HG02571 (cell line): ENCODE results near the gene OLIG1.

ENCODE experiments used
- ATAC-seq: cut with Tn5 transposase; IDR thresholded peaks from one replicate; pipeline ENCODE4 v1.9.1; 2021; ENCODE audit warnings: mild to moderate bottlenecking, moderate library complexity; ENCODE audit not compliant: unreplicated experiment

The OLIG1 gene, protein sequence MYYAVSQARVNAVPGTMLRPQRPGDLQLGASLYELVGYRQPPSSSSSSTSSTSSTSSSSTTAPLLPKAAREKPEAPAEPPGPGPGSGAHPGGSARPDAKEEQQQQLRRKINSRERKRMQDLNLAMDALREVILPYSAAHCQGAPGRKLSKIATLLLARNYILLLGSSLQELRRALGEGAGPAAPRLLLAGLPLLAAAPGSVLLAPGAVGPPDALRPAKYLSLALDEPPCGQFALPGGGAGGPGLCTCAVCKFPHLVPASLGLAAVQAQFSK

DNA sequence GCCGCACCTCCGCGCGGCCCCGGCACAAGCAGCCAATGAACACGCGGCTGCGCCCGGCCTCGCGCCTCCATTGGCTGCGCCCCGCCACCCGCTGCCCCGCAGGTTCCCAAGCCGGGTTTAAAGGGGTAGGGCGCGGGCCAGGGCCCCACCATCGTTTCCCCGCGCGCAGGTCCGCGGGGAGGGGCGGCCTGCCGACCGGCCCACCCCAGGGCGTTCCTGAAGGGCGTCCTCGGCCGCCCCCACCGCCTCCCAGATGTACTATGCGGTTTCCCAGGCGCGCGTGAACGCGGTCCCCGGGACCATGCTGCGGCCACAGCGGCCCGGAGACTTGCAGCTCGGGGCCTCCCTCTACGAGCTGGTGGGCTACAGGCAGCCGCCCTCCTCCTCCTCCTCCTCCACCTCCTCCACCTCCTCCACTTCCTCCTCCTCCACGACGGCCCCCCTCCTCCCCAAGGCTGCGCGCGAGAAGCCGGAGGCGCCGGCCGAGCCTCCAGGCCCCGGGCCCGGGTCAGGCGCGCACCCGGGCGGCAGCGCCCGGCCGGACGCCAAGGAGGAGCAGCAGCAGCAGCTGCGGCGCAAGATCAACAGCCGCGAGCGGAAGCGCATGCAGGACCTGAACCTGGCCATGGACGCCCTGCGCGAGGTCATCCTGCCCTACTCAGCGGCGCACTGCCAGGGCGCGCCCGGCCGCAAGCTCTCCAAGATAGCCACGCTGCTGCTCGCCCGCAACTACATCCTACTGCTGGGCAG lies at the start of gene OLIG1:
Gene OLIG1, plus strand, starts transcription at position 148 of the 750 bp plus-strand sequence. Its CDS starts 106 bp downstream, at position 254.
- no peak for ATAC-seq

DNA sequence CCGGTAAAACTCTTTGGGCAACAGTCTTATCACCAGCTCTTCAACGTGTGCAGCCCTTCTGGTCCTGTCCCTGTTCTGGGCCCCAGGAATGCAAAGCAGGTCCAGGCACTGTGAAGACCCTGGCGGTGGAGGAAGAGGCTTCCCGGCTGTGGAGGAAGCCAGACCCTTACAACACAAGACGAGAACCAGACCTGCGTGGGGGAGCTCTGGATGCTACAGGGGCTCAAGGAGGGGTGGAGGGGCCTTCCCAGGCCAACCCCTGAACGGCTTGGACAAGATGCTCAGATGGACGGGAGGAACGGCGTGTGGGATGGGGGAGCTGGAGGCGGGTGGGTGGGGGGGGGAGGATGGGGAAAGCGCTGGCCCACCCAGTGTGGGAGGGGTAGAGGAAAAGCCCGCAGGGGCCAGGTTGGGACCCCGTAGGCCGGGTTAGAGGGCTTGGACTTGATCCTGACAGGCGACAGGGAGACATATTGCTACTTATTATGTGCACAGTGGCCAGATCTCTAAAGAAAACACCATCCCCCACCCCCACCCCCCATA lies 49.3 kb upstream of the OLIG1 start:
- no peak for ATAC-seq

DNA sequence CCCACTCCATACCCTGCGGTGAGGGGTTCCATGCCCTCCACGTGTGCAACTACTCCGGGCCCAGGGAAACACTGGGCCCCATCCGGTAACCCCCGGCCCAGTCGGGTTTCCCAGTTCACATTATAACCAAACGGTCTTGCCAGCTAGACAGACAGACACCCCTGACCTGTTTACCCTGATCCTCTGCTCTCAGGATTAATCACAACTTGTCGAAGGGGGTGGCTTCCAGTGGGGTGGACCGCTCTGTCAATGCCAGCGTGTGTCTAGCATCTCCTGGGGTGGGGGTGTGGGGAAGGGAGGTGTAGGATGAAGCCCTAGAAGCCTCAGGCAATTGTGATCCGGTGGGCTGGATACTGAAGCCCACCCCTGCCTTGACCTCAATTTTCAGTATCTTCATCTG lies 48.8 kb upstream of the OLIG1 start:
- no peak for ATAC-seq

DNA sequence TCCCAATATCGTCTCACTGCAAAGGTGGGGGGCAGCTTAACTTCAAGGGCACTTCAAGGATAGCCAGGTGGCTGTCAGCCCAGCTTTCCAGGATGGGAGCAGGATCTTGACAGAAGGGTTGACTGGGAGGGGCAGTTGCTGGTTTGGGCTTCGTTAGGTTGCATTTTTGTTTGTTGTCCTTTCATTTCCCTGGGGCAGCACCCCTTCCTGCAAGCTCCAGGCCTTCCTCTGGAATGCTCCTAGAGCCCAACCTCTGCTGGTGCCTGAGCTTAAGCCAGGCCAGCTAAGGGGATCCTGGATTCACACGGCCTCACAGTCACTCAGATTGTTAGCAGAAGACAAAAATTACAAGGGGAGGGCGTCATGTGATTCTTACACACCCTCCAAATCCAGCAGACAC lies 48.3 kb upstream of the OLIG1 start:
- no peak for ATAC-seq

DNA sequence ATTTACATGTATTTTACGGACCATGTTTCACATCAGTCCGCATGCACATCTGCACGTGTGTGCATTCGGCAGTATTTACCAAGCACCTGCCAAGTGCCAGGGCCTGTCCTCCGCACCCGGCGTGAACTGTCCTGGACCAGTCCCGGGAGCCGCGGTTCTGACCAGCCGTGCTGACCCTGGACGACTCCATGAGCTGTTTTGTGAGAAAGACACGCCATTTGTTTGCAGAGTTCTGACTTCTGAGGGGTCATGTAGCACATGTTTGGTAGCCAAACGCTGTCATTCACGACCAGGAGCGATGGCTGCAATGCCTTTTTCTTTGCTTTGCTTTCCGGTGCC lies 47.5 kb upstream of the OLIG1 start:
- no peak for ATAC-seq

DNA sequence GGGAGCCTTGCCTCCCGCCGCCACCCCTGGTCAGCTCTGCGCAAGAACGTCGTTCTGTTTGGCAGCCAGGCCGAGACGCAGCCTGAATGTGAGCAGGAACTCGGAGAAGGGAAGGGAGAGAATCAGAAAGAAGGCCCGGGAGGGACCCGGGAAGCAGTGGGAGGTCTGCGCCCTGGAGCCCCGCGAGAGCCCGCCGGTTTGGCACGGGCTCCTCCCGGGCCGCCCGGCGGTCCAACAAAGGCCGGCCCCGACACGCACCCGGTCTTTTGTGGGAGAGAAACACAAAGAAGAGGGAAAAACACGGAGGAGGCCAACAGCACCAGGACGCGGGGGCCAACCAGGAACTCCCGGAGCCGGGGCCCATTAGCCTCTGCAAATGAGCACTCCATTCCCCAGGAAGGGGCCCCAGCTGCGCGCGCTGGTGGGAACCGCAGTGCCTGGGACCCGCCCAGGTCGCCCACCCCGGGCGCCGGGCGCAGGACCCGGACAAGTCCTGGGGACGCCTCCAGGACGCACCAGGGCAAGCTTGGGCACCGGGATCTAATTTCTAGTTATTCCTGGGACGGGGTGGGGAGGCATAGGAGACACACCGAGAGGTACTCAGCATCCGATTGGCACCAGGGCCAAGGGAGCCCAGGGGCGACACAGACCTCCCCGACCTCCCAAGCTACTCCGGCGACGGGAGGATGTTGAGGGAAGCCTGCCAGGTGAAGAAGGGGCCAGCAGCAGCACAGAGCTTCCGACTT lies 46.9 kb upstream of the OLIG1 start:
- no peak for ATAC-seq

DNA sequence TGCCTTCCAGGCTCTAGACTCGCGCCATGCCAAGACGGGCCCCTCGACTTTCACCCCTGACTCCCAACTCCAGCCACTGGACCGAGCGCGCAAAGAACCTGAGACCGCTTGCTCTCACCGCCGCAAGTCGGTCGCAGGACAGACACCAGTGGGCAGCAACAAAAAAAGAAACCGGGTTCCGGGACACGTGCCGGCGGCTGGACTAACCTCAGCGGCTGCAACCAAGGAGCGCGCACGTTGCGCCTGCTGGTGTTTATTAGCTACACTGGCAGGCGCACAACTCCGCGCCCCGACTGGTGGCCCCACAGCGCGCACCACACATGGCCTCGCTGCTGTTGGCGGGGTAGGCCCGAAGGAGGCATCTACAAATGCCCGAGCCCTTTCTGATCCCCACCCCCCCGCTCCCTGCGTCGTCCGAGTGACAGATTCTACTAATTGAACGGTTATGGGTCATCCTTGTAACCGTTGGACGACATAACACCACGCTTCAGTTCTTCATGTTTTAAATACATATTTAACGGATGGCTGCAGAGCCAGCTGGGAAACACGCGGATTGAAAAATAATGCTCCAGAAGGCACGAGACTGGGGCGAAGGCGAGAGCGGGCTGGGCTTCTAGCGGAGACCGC lies 46.3 kb upstream of the OLIG1 start:
- ATAC-seq: no peak

DNA sequence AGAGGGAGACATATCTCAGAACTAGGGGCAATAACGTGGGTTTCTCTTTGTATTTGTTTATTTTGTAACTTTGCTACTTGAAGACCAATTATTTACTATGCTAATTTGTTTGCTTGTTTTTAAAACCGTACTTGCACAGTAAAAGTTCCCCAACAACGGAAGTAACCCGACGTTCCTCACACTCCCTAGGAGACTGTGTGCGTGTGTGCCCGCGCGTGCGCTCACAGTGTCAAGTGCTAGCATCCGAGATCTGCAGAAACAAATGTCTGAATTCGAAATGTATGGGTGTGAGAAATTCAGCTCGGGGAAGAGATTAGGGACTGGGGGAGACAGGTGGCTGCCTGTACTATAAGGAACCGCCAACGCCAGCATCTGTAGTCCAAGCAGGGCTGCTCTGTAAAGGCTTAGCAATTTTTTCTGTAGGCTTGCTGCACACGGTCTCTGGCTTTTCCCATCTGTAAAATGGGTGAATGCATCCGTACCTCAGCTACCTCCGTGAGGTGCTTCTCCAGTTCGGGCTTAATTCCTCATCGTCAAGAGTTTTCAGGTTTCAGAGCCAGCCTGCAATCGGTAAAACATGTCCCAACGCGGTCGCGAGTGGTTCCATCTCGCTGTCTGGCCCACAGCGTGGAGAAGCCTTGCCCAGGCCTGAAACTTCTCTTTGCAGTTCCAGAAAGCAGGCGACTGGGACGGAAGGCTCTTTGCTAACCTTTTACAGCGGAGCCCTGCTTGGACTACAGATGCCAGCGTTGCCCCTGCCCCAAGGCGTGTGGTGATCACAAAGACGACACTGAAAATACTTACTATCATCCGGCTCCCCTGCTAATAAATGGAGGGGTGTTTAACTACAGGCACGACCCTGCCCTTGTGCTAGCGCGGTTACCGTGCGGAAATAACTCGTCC lies 45.5 kb upstream of the OLIG1 start:
- ATAC-seq: no peak

DNA sequence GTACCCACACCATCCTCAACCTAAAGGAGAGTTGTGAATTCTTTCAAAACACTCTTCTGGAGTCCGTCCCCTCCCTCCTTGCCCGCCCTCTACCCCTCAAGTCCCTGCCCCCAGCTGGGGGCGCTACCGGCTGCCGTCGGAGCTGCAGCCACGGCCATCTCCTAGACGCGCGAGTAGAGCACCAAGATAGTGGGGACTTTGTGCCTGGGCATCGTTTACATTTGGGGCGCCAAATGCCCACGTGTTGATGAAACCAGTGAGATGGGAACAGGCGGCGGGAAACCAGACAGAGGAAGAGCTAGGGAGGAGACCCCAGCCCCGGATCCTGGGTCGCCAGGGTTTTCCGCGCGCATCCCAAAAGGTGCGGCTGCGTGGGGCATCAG lies 44.8 kb upstream of the OLIG1 start:
- ATAC-seq: no peak

DNA sequence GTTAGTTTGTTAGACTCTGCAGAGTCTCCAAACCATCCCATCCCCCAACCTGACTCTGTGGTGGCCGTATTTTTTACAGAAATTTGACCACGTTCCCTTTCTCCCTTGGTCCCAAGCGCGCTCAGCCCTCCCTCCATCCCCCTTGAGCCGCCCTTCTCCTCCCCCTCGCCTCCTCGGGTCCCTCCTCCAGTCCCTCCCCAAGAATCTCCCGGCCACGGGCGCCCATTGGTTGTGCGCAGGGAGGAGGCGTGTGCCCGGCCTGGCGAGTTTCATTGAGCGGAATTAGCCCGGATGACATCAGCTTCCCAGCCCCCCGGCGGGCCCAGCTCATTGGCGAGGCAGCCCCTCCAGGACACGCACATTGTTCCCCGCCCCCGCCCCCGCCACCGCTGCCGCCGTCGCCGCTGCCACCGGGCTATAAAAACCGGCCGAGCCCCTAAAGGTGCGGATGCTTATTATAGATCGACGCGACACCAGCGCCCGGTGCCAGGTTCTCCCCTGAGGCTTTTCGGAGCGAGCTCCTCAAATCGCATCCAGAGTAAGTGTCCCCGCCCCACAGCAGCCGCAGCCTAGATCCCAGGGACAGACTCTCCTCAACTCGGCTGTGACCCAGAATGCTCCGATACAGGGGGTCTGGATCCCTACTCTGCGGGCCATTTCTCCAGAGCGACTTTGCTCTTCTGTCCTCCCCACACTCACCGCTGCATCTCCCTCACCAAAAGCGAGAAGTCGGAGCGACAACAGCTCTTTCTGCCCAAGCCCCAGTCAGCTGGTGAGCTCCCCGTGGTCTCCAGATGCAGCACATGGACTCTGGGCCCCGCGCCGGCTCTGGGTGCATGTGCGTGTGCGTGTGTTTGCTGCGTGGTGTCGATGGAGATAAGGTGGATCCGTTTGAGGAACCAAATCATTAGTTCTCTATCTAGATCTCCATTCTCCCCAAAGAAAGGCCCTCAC lies 44.2 kb upstream of the OLIG1 start, which contains the start of gene OLIG2:
Gene OLIG2, plus strand, starts transcription at position 447 of the 954 bp plus-strand sequence. CDS start 928 bp downstream, outside the sequence.
- no peak for ATAC-seq

DNA sequence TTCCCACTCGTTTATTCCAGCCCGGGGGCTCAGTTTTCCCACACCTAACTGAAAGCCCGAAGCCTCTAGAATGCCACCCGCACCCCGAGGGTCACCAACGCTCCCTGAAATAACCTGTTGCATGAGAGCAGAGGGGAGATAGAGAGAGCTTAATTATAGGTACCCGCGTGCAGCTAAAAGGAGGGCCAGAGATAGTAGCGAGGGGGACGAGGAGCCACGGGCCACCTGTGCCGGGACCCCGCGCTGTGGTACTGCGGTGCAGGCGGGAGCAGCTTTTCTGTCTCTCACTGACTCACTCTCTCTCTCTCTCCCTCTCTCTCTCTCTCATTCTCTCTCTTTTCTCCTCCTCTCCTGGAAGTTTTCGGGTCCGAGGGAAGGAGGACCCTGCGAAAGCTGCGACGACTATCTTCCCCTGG lies 43.5 kb upstream of the OLIG1 start:
- ATAC-seq: no peak

DNA sequence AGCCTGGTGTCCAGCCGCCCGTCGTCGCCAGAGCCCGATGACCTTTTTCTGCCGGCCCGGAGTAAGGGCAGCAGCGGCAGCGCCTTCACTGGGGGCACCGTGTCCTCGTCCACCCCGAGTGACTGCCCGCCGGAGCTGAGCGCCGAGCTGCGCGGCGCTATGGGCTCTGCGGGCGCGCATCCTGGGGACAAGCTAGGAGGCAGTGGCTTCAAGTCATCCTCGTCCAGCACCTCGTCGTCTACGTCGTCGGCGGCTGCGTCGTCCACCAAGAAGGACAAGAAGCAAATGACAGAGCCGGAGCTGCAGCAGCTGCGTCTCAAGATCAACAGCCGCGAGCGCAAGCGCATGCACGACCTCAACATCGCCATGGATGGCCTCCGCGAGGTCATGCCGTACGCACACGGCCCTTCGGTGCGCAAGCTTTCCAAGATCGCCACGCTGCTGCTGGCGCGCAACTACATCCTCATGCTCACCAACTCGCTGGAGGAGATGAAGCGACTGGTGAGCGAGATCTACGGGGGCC lies 43.0 kb upstream of the OLIG1 start:
- no peak for ATAC-seq

DNA sequence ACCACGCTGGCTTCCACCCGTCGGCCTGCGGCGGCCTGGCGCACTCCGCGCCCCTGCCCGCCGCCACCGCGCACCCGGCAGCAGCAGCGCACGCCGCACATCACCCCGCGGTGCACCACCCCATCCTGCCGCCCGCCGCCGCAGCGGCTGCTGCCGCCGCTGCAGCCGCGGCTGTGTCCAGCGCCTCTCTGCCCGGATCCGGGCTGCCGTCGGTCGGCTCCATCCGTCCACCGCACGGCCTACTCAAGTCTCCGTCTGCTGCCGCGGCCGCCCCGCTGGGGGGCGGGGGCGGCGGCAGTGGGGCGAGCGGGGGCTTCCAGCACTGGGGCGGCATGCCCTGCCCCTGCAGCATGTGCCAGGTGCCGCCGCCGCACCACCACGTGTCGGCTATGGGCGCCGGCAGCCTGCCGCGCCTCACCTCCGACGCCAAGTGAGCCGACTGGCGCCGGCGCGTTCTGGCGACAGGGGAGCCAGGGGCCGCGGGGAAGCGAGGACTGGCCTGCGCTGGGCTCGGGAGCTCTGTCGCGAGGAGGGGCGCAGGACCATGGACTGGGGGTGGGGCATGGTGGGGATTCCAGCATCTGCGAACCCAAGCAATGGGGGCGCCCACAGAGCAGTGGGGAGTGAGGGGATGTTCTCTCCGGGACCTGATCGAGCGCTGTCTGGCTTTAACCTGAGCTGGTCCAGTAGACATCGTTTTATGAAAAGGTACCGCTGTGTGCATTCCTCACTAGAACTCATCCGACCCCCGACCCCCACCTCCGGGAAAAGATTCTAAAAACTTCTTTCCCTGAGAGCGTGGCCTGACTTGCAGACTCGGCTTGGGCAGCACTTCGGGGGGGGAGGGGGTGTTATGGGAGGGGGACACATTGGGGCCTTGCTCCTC lies 42.3 kb upstream of the OLIG1 start:
- no peak for ATAC-seq

DNA sequence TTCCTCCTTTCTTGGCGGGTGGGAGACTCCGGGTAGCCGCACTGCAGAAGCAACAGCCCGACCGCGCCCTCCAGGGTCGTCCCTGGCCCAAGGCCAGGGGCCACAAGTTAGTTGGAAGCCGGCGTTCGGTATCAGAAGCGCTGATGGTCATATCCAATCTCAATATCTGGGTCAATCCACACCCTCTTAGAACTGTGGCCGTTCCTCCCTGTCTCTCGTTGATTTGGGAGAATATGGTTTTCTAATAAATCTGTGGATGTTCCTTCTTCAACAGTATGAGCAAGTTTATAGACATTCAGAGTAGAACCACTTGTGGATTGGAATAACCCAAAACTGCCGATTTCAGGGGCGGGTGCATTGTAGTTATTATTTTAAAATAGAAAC lies 41.7 kb upstream of the OLIG1 start:
- no peak for ATAC-seq

DNA sequence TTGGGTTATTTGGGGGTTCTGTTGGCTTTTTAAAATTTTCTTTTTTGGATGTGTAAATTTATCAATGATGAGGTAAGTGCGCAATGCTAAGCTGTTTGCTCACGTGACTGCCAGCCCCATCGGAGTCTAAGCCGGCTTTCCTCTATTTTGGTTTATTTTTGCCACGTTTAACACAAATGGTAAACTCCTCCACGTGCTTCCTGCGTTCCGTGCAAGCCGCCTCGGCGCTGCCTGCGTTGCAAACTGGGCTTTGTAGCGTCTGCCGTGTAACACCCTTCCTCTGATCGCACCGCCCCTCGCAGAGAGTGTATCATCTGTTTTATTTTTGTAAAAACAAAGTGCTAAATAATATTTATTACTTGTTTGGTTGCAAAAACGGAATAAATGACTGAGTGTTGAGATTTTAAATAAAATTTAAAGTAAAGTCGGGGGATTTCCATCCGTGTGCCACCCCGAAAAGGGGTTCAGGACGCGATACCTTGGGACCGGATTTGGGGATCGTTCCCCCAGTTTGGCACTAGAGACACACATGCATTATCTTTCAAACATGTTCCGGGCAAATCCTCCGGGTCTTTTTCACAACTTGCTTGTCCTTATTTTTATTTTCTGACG lies 41.1 kb upstream of the OLIG1 start:
- no peak for ATAC-seq

DNA sequence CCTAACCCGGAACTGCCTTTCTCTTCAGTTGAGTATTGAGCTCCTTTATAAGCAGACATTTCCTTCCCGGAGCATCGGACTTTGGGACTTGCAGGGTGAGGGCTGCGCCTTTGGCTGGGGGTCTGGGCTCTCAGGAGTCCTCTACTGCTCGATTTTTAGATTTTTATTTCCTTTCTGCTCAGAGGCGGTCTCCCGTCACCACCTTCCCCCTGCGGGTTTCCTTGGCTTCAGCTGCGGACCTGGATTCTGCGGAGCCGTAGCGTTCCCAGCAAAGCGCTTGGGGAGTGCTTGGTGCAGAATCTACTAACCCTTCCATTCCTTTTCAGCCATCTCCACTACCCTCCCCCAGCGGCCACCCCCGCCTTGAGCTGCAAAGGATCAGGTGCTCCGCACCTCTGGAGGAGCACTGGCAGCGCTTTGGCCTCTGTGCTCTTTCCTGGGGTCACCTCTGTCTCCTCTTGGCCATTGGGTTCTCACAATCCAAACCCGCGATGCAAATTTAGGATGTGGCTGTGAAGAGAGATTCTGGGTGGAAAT lies 40.5 kb upstream of the OLIG1 start:
- no peak for ATAC-seq

DNA sequence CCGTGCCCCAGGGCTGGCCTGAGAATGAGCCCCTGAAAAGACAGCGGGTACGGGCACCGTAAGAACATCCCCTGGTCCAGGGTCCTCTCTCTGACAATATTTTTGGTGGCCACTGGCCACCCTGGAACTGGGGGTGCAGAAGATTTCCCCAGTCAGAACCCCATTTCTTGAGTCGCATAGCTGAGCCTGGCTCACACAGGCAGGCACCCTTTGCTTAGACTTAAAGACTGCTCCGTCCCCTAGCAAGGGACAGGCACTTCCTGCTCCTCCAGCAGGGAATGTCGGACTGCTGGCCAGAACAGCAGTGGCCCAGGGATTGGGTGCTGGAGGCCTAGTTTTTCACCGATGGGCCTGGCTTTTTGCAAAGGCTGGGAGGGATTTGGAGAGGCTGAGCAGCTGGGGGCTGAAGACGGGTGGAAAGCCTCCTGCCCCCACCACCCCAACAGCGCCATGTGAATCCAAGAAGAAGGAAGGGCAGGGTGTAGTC lies 39.9 kb upstream of the OLIG1 start:
- no peak for ATAC-seq
